WTC11 (cell line): ENCODE measurements around the gene PCDHA8. TPM values are rescaled to one million over a fixed set of nuclear protein-coding genes. Genes with fewer than 3 reads are reported as not detected.

Source experiments
- ATAC-seq: fragments of 200-7000 bp; cut with Tn5 transposase; 2 replicates; pipeline ENCODE4 v1.10.0; 2021; ENCODE audit warnings: mild to moderate bottlenecking, moderate library complexity
- CTCF ChIA-PET: fragments of 300-600 bp; sonication (Branson Sonifier 250); formaldehyde crosslinking; loops from one replicate; lab custom pipeline; 2021; ENCODE audit warnings: antibody characterized with exemption; lab: Charles Lee
- POLR2A ChIA-PET: fragments of 350-600 bp; sonication (Branson Sonifier 250); formaldehyde crosslinking; loops from one replicate; lab custom pipeline; 2021; ENCODE audit warnings: antibody characterized with exemption; lab: Charles Lee
- DNase-seq: peaks from one replicate; pipeline ENCODE4 v3.0.0; 2021; ENCODE audit warnings: low spot score
- H3K27ac Mint-ChIP-seq: 2 replicates; pipeline ENCODE4 v1.8.0; 2021; ENCODE audit warnings: mixed read lengths
- H3K27me3 Mint-ChIP-seq: 2 replicates; pipeline ENCODE4 v1.8.0; 2021; ENCODE audit warnings: low read depth, mild to moderate bottlenecking, moderate library complexity, mixed read lengths
- H3K36me3 Mint-ChIP-seq: 2 replicates; pipeline ENCODE4 v1.8.0; 2021; ENCODE audit warnings: mixed read lengths
- H3K4me1 Mint-ChIP-seq: 2 replicates; pipeline ENCODE4 v1.8.0; 2022; ENCODE audit warnings: mixed read lengths
- H3K4me3 Mint-ChIP-seq: 2 replicates; pipeline ENCODE4 v1.8.0; 2021; ENCODE audit warnings: mild to moderate bottlenecking, moderate library complexity, mixed read lengths
- H3K9me3 Mint-ChIP-seq: 2 replicates; pipeline ENCODE4 v1.8.0; 2021; ENCODE audit warnings: mixed read lengths
- NFATC4 ChIP-seq: fragments of 250-450 bp; sonication (Bioruptor Pico); IDR thresholded peaks from 2 replicates; pipeline ENCODE4 v1.9.0; 2021; ENCODE audit warnings: mild to moderate bottlenecking
- NFYB ChIP-seq: sonication (generic); formaldehyde crosslinking; conservative IDR thresholded peaks from 2 replicates; pipeline ENCODE4 v1.8.0; 2022; ENCODE audit warnings: low read depth, missing genetic modification reagents
- OVOL2 ChIP-seq: fragments of 250-450 bp; sonication (Bioruptor Pico); IDR thresholded peaks from 2 replicates; pipeline ENCODE4 v1.9.0; 2021; ENCODE audit warnings: mild to moderate bottlenecking, borderline replicate concordance
- SOX15 ChIP-seq: fragments of 250-450 bp; sonication (Bioruptor Pico); IDR thresholded peaks from 2 replicates; pipeline ENCODE4 v1.9.0; 2021; ENCODE audit warnings: mild to moderate bottlenecking
- ZNF121 ChIP-seq: sonication (generic); formaldehyde crosslinking; IDR thresholded peaks from 2 replicates; pipeline ENCODE4 v1.8.0; 2023; ENCODE audit warnings: missing genetic modification reagents
- ZNF232 ChIP-seq: sonication (generic); formaldehyde crosslinking; IDR thresholded peaks from 2 replicates; pipeline ENCODE4 v1.8.0; 2022; ENCODE audit warnings: mild to moderate bottlenecking, missing genetic modification reagents
- total RNA-seq: library from RNA; stranded (reverse); gene quantifications from 3 replicates; pipeline ENCODE4 v1.2.3, GENCODE V29; 2021
- TF ChIP-seq, protein P1 (sequence below): sonication (generic); formaldehyde crosslinking; IDR thresholded peaks from 2 replicates; pipeline ENCODE4 v1.8.1; 2022; ENCODE audit warnings: low read depth, mild to moderate bottlenecking, moderate library complexity, missing genetic modification reagents, borderline replicate concordance
- TF ChIP-seq, protein P2 (sequence below): fragments of 250-450 bp; sonication (Bioruptor Pico); IDR thresholded peaks from 2 replicates; pipeline ENCODE4 v1.9.0; 2021; ENCODE audit warnings: mild to moderate bottlenecking, borderline replicate concordance
- TF ChIP-seq, protein P3 (sequence below): fragments of 250-450 bp; sonication (Bioruptor Pico); IDR thresholded peaks from 2 replicates; pipeline ENCODE4 v2.1.2; 2022; ENCODE audit warnings: mild to moderate bottlenecking, moderate library complexity
- TF ChIP-seq, protein P4 (sequence below): sonication (generic); formaldehyde crosslinking; conservative IDR thresholded peaks from 2 replicates; pipeline ENCODE4 v1.8.1; 2022; ENCODE audit warnings: mild to moderate bottlenecking, missing genetic modification reagents
- TF ChIP-seq, protein P5 (sequence below): sonication (generic); formaldehyde crosslinking; IDR thresholded peaks from 2 replicates; pipeline ENCODE4 v1.8.1; 2022; ENCODE audit warnings: missing genetic modification reagents, borderline replicate concordance
- TF ChIP-seq, protein P6 (sequence below): fragments of 250-450 bp; sonication (Bioruptor Pico); IDR thresholded peaks from 2 replicates; pipeline ENCODE4 v1.8.0; 2021; ENCODE audit warnings: mild to moderate bottlenecking
- TF ChIP-seq, protein P7 (sequence below): sonication (generic); formaldehyde crosslinking; IDR thresholded peaks from 2 replicates; pipeline ENCODE4 v1.8.0; 2022; ENCODE audit warnings: mild to moderate bottlenecking, missing genetic modification reagents

PCDHA8 gene
- total RNA-seq, 1 experiment from 2014 or later, result 1.3 TPM

DNA sequence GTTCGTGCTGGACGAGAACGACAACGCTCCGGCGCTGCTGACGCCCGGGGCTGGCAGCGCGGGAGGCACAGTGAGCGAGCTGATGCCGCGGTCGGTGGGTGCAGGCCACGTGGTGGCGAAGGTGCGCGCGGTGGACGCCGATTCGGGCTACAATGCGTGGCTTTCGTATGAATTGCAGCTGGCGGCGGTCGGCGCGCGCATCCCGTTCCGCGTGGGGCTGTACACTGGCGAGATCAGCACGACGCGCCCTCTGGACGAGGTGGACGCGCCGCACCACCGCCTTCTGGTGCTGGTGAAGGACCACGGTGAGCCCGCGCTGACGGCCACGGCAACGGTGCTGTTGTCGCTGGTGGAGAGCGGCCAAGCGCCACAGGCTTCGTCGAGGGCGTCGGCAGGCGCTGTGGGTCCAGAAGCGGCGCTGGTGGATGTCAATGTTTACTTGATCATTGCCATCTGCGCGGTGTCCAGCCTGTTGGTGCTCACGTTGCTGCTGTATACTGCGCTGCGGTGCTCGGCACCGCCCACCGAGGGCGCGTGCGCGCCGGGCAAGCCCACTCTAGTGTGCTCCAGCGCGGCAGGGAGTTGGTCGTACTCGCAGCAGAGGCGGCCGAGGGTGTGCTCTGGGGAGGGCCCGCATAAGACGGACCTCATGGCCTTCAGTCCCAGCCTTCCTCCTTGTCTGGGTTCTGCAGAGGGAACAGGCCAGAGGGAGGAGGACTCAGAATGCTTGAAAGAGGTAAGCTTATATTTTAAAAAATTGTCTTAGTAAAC, 43.1 kb downstream of the PCDHA8 start:
- Mint-ChIP-seq H3K27me3 (no peaks in the 10 kb centered on the region), H3K4me1 (peaks cover 16% of the 10 kb centered on the region; the same call in 1 of the 2 replicates), H3K4me3 (no peak overlapping the region), H3K36me3 (no peaks in the 10 kb centered on the region; the same call in 1 of the 2 replicates), H3K27ac (no peak overlapping the region), H3K9me3 (no peaks in the 10 kb centered on the region)
- POLR2A ChIA-PET, result no interaction called here
- DNase-seq, result no peak
- ATAC-seq, result peak; percentile 63
- TF ChIP-seq, protein P1, sequence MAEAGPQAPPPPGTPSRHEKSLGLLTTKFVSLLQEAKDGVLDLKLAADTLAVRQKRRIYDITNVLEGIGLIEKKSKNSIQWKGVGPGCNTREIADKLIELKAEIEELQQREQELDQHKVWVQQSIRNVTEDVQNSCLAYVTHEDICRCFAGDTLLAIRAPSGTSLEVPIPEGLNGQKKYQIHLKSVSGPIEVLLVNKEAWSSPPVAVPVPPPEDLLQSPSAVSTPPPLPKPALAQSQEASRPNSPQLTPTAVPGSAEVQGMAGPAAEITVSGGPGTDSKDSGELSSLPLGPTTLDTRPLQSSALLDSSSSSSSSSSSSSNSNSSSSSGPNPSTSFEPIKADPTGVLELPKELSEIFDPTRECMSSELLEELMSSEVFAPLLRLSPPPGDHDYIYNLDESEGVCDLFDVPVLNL (CRISPR knock-in tag), result no peak
- no peak for TF ChIP-seq NFATC4 (CRISPR knock-in tag)
- no peak for TF ChIP-seq SOX15 (CRISPR knock-in tag)
- TF ChIP-seq, protein P2, sequence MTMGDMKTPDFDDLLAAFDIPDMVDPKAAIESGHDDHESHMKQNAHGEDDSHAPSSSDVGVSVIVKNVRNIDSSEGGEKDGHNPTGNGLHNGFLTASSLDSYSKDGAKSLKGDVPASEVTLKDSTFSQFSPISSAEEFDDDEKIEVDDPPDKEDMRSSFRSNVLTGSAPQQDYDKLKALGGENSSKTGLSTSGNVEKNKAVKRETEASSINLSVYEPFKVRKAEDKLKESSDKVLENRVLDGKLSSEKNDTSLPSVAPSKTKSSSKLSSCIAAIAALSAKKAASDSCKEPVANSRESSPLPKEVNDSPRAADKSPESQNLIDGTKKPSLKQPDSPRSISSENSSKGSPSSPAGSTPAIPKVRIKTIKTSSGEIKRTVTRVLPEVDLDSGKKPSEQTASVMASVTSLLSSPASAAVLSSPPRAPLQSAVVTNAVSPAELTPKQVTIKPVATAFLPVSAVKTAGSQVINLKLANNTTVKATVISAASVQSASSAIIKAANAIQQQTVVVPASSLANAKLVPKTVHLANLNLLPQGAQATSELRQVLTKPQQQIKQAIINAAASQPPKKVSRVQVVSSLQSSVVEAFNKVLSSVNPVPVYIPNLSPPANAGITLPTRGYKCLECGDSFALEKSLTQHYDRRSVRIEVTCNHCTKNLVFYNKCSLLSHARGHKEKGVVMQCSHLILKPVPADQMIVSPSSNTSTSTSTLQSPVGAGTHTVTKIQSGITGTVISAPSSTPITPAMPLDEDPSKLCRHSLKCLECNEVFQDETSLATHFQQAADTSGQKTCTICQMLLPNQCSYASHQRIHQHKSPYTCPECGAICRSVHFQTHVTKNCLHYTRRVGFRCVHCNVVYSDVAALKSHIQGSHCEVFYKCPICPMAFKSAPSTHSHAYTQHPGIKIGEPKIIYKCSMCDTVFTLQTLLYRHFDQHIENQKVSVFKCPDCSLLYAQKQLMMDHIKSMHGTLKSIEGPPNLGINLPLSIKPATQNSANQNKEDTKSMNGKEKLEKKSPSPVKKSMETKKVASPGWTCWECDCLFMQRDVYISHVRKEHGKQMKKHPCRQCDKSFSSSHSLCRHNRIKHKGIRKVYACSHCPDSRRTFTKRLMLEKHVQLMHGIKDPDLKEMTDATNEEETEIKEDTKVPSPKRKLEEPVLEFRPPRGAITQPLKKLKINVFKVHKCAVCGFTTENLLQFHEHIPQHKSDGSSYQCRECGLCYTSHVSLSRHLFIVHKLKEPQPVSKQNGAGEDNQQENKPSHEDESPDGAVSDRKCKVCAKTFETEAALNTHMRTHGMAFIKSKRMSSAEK (CRISPR knock-in tag), result no peak
- TF ChIP-seq, protein P3, sequence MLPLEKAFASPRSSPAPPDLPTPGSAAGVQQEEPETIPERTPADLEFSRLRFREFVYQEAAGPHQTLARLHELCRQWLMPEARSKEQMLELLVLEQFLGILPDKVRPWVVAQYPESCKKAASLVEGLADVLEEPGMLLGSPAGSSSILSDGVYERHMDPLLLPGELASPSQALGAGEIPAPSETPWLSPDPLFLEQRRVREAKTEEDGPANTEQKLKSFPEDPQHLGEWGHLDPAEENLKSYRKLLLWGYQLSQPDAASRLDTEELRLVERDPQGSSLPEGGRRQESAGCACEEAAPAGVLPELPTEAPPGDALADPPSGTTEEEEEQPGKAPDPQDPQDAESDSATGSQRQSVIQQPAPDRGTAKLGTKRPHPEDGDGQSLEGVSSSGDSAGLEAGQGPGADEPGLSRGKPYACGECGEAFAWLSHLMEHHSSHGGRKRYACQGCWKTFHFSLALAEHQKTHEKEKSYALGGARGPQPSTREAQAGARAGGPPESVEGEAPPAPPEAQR (CRISPR knock-in tag), result no peak
- TF ChIP-seq ZNF232, result no peak
- TF ChIP-seq NFYB (CRISPR knock-in tag), result no peak
- TF ChIP-seq, protein P4, sequence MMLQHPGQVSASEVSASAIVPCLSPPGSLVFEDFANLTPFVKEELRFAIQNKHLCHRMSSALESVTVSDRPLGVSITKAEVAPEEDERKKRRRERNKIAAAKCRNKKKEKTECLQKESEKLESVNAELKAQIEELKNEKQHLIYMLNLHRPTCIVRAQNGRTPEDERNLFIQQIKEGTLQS (CRISPR knock-in tag), result no peak
- no peak for TF ChIP-seq OVOL2 (CRISPR knock-in tag)
- TF ChIP-seq ZNF121, result no peak
- TF ChIP-seq, protein P5, sequence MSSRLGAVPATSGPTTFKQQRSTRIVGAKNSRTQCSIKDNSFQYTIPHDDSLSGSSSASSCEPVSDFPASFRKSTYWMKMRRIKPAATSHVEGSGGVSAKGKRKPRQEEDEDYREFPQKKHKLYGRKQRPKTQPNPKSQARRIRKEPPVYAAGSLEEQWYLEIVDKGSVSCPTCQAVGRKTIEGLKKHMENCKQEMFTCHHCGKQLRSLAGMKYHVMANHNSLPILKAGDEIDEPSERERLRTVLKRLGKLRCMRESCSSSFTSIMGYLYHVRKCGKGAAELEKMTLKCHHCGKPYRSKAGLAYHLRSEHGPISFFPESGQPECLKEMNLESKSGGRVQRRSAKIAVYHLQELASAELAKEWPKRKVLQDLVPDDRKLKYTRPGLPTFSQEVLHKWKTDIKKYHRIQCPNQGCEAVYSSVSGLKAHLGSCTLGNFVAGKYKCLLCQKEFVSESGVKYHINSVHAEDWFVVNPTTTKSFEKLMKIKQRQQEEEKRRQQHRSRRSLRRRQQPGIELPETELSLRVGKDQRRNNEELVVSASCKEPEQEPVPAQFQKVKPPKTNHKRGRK, result no peak
- TF ChIP-seq, protein P6, sequence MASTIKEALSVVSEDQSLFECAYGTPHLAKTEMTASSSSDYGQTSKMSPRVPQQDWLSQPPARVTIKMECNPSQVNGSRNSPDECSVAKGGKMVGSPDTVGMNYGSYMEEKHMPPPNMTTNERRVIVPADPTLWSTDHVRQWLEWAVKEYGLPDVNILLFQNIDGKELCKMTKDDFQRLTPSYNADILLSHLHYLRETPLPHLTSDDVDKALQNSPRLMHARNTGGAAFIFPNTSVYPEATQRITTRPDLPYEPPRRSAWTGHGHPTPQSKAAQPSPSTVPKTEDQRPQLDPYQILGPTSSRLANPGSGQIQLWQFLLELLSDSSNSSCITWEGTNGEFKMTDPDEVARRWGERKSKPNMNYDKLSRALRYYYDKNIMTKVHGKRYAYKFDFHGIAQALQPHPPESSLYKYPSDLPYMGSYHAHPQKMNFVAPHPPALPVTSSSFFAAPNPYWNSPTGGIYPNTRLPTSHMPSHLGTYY, result no peak
- TF ChIP-seq, protein P7, sequence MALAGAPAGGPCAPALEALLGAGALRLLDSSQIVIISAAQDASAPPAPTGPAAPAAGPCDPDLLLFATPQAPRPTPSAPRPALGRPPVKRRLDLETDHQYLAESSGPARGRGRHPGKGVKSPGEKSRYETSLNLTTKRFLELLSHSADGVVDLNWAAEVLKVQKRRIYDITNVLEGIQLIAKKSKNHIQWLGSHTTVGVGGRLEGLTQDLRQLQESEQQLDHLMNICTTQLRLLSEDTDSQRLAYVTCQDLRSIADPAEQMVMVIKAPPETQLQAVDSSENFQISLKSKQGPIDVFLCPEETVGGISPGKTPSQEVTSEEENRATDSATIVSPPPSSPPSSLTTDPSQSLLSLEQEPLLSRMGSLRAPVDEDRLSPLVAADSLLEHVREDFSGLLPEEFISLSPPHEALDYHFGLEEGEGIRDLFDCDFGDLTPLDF (CRISPR knock-in tag), result no peak
- CTCF ChIA-PET, result interaction anchor here (1.5 to 7.5 kb wide), 3 partner anchors 15 to 157 kb away, joined by 4 to 77 read pairs (median 13); partner anchors contain the start of gene PCDHA11

Other genes starting within 250 kb of the PCDHA8 start
- 0.27 to 0.63 TPM (median 0.53 TPM) in 3 replicates for gene CD14, start 208.0 kb upstream of the PCDHA8 start, total RNA-seq
- gene TMCO6, start 201.7 kb upstream of the PCDHA8 start, total RNA-seq, result 28.7 to 32.6 TPM (median 32.2 TPM) in 3 replicates
- gene NDUFA2, start 193.6 kb upstream of the PCDHA8 start, total RNA-seq, result 74.8 to 81.5 TPM (median 77.7 TPM) in 3 replicates
- 58.5 to 69.2 TPM (median 64.5 TPM) in 3 replicates for gene IK, start 193.4 kb upstream of the PCDHA8 start, total RNA-seq
- gene WDR55, start 176.3 kb upstream of the PCDHA8 start, total RNA-seq, result 22.1 to 25.3 TPM (median 23.5 TPM) in 3 replicates
- gene DND1, start 167.6 kb upstream of the PCDHA8 start, total RNA-seq, result 2.1 to 3.3 TPM (median 2.9 TPM) in 3 replicates
- gene HARS1, start 149.8 kb upstream of the PCDHA8 start, total RNA-seq, result 51.9 to 55.6 TPM (median 52.5 TPM) in 3 replicates
- 26.8 to 28.9 TPM (median 27.7 TPM) in 3 replicates for gene HARS2, start 149.7 kb upstream of the PCDHA8 start, total RNA-seq
- 50.3 to 57.2 TPM (median 54.7 TPM) in 3 replicates for gene ZMAT2, start 140.7 kb upstream of the PCDHA8 start, total RNA-seq
- gene PCDHA1, start 55.0 kb upstream of the PCDHA8 start, total RNA-seq, result 2.2 to 2.7 TPM (median 2.4 TPM) in 3 replicates
- 2.0 to 2.4 TPM (median 2.1 TPM) in 3 replicates for gene PCDHA2, start 46.3 kb upstream of the PCDHA8 start, total RNA-seq
- gene PCDHA3, start 40.1 kb upstream of the PCDHA8 start, total RNA-seq, result 3.3 to 3.4 TPM (median 3.3 TPM) in 3 replicates
- 5.4 to 6.3 TPM (median 5.6 TPM) in 3 replicates for gene PCDHA4, start 34.1 kb upstream of the PCDHA8 start, total RNA-seq
- gene PCDHA5, start 19.6 kb upstream of the PCDHA8 start, total RNA-seq, result 0.85 to 0.94 TPM (median 0.90 TPM) in 3 replicates
- gene PCDHA6, start 13.2 kb upstream of the PCDHA8 start, total RNA-seq, result 2.0 to 2.4 TPM (median 2.4 TPM) in 3 replicates
- 2.3 to 2.7 TPM (median 2.4 TPM) in 3 replicates for gene PCDHA7, start 6.9 kb upstream of the PCDHA8 start, total RNA-seq
- gene PCDHA9, start 7.2 kb downstream of the PCDHA8 start, total RNA-seq, result 1.1 to 1.5 TPM (median 1.4 TPM) in 3 replicates
- 10.8 to 12.0 TPM (median 11.6 TPM) in 3 replicates for gene PCDHA10, start 14.7 kb downstream of the PCDHA8 start, total RNA-seq
- gene PCDHA11, start 27.8 kb downstream of the PCDHA8 start, total RNA-seq, result 5.8 to 8.7 TPM (median 7.9 TPM) in 3 replicates
- 9.6 to 10.7 TPM (median 10.1 TPM) in 3 replicates for gene PCDHA12, start 34.1 kb downstream of the PCDHA8 start, total RNA-seq
- gene PCDHA13, start 40.9 kb downstream of the PCDHA8 start, total RNA-seq, result 2.4 to 3.8 TPM (median 3.0 TPM) in 3 replicates
- gene PCDHAC1, start 85.1 kb downstream of the PCDHA8 start, total RNA-seq, result 8.2 to 8.6 TPM (median 8.4 TPM) in 3 replicates
- 6.7 to 11.3 TPM (median 7.9 TPM) in 3 replicates for gene PCDHAC2, start 125.3 kb downstream of the PCDHA8 start, total RNA-seq
- 0.09 to 0.13 TPM (median 0.11 TPM) in 3 replicates for gene PCDHB1, start 210.2 kb downstream of the PCDHA8 start, total RNA-seq